ENCODE data around the gene TF.

The TF gene

GRCh38 chr3:133820889-133821675 is 74.9 kb downstream of the TF start:
- DNase-seq: peak; percentile 12

GRCh38 chr3:133821767-133822638 is 75.8 kb downstream of the TF start:
- DNase-seq: peak; percentile 26

GRCh38 chr3:133824961-133825485 is 78.8 kb downstream of the TF start:
- DNase-seq: no peak

- no peak for DNase-seq
These were observed 80.0 kb downstream of the TF start for GRCh38 chr3:133825969-133826727.

GRCh38 chr3:133827136-133827535 is 80.9 kb downstream of the TF start:
- no peak for DNase-seq

- DNase-seq: no peak
These were observed 81.5 kb downstream of the TF start for GRCh38 chr3:133827684-133828083.

- peak; percentile 8 for DNase-seq
These were observed 82.5 kb downstream of the TF start for GRCh38 chr3:133828576-133829309.

- DNase-seq: no peak
These were observed 83.1 kb downstream of the TF start for GRCh38 chr3:133829310-133829707.

GRCh38 chr3:133830071-133830470 is 83.9 kb downstream of the TF start:
- DNase-seq: no peak

- DNase-seq: no peak
These were observed 86.0 kb downstream of the TF start for GRCh38 chr3:133831966-133832801.

GRCh38 chr3:133832802-133833144 is 86.6 kb downstream of the TF start:
- no peak for DNase-seq

GRCh38 chr3:133833267-133833666 is 87.1 kb downstream of the TF start:
- no peak for DNase-seq

GRCh38 chr3:133833880-133834620 is 87.9 kb downstream of the TF start:
- no peak for DNase-seq

- DNase-seq: no peak
These were observed 88.6 kb downstream of the TF start for GRCh38 chr3:133834621-133835417.

GRCh38 chr3:133835418-133835743 is 89.2 kb downstream of the TF start:
- DNase-seq: no peak

GRCh38 chr3:133835961-133836360 is 89.8 kb downstream of the TF start:
- no peak for DNase-seq

GRCh38 chr3:133836497-133837158 is 90.4 kb downstream of the TF start:
- no peak for DNase-seq

- no peak for DNase-seq
These were observed 91.5 kb downstream of the TF start for GRCh38 chr3:133837487-133838295.

Data from eye (tissue), 1 donor.